Left colon (tissue), 2 donors: ENCODE data around the gene POMT1. TPM values are rescaled to one million over a fixed set of nuclear protein-coding genes. Genes with fewer than 3 reads are reported as not detected.

Source experiments
- ATAC-seq: fragments of 200-7000 bp; cut with Tn5 transposase; one replicate; pipeline ENCODE4 v1.9.1; 2020; ENCODE audit warnings: mild to moderate bottlenecking, moderate library complexity
- DNase-seq, 2 donors: peaks; one replicate each; pipeline ENCODE4 v3.0.0-alpha.2; 2020
- intact Hi-C, 2 donors: fragments of 100-400 bp; cut with DNase I in 1 of 2; cut with micrococcal nuclease in 1 of 2; formaldehyde crosslinking; loops; one replicate each; pipeline versions ENCODE4 v1.11.2 to v1.14.0; 2022; cut with DNase I, micrococcal nuclease
- total RNA-seq, 2 donors: library from RNA; stranded (reverse); fragmentation: NEBNext Ultra II Directional; extraction: Animal tissue kit (Norgen Biotek cat#: 25700); gene quantifications; one replicate each; pipeline ENCODE4 v1.2.1, GENCODE V29; 2021
- donor health status: DM: no; HTN: no; CAD: no.
- donor health status: DM: yes; HTN: yes; CAD: no.

The POMT1 gene
- total RNA-seq, 2 donors from 2014 or later: 30.9 to 31.0 TPM

GRCh38 chr9:131475111-131475955 is 27.4 kb upstream of the POMT1 start:
- intact Hi-C loops: loop anchor here in 1 of 2 donors (10.0 kb wide), 1 partner anchor 111 kb away; no protein-coding TSS in a partner anchor
- ATAC-seq: peak; percentile 13
- DNase-seq: no peak

DNA sequence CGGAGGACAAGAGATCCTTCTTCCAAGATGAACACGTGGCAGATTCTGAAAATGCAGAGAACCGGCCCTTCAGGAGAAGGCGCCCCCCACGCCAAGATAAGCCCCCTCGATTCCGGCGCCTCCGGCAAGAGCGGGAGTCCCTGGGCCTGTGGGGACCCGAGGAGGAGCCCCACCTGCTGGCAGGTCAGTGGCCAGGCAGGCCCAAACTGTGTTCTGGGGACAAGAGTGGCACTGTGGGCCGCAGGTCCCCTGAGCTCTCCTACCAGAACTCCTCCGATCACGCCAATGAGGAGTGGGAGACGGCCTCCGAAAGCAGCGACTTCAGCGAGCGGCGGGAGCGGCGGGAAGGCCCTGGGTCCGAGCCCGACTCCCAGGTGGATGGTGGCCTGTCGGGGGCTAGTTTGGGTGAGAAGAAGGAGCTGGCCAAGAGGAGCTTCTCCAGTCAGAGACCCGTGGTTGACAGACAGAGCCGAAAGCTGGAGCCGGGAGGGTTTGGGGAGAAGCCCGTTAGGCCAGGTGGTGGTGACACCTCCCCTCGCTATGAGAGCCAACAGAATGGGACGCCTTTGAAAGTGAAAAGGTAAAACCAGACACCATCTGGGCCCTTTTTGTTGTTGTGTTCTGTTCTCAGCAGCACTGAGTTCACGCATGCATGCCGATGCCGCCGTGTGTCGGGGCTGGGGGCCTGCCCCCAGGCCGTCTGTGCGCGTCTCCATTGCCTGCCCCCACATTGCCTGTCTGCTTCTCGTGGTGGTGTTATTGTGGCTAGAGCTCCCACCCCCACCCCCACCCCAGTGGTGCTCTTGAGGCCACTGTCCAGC is 26.6 kb upstream of the POMT1 start:
- intact Hi-C loops: loop anchor here in 1 of 2 donors (10.0 kb wide), 1 partner anchor 111 kb away; no protein-coding TSS in a partner anchor
- DNase-seq: peak in 1 of 2 donors; percentile 23

GRCh38 chr9:131476777-131477345 is 25.9 kb upstream of the POMT1 start:
- intact Hi-C loops: loop anchor here in 1 of 2 donors (10.0 kb wide), 1 partner anchor 112 kb away; no protein-coding TSS in a partner anchor
- no peak for ATAC-seq
- peak in 1 of 2 donors; percentile 15 for DNase-seq

More for the DNA sequence above, 26.6 kb upstream of the POMT1 start:
- peak; percentile 38 for ATAC-seq

GRCh38 chr9:131477367-131477766 is 25.4 kb upstream of the POMT1 start:
- no peak for ATAC-seq
- intact Hi-C loops: loop anchor here in 1 of 2 donors (10.0 kb wide), 1 partner anchor 113 kb away; no protein-coding TSS in a partner anchor
- DNase-seq: peak in 1 of 2 donors; percentile 3

DNA sequence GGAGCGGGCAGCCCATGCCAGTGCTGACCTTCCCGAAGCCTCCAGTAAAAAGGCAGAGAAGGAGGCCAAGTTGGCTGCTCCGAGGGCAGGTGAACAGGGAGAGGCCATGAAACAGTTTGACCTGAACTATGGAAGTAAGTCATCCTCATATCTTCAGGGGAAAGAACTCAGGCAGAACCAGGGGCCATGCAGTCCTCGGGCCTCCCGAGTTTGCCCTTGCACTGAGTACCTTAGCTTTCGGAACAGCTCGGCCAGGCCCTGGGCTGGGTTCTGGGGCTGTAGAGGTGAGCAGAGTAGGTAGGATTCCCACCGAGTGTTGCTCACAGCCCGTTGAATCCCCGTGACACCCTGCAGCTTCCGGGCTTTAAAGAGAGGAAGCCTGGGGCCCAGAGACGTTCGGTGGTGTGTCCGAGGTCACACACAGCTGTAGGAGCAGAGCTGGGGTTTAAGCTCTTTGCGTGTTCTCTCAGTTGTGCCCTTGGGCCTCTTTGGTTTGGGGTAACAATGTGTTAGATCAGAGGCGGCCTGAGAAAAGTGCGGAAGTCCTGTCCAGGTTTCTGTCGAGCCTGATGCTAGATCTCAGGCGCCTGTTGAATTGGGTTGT is 24.8 kb upstream of the POMT1 start:
- DNase-seq (no peak), ATAC-seq (no peak)
- intact Hi-C loops: loop anchor here in 1 of 2 donors (10.0 kb wide), 1 partner anchor 113 kb away; no protein-coding TSS in a partner anchor

- intact Hi-C loops: loop anchor here in 1 of 2 donors (10.0 kb wide), 1 partner anchor 114 kb away; no protein-coding TSS in a partner anchor
- ATAC-seq: peak; percentile 30
- DNase-seq: peak in 1 of 2 donors; percentile 68
These were observed 24.3 kb upstream of the POMT1 start for GRCh38 chr9:131478421-131478868.

DNA sequence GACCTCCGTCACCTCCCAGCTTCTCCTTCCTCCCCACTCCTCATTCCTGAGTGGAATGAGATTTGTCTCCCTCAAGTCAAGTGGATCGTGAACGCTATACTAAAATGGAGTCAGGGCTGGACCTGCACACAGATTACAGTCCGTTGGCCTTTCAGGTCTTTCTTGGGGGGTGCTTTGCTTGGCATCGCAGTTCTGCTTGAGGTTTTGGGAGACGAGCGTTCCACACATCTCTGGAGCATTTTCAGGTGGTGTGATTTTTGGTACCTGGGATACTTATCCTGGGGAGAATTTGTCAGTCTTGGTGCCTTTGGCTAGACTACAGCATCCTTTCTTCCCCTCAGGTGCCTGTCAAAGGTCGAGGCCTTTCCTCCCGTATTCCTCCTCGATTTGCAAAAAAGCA is 23.8 kb upstream of the POMT1 start:
- intact Hi-C loops: loop anchor here in 1 of 2 donors (10.0 kb wide), 1 partner anchor 114 kb away; no protein-coding TSS in a partner anchor
- no peak for ATAC-seq
- DNase-seq: no peak

DNA sequence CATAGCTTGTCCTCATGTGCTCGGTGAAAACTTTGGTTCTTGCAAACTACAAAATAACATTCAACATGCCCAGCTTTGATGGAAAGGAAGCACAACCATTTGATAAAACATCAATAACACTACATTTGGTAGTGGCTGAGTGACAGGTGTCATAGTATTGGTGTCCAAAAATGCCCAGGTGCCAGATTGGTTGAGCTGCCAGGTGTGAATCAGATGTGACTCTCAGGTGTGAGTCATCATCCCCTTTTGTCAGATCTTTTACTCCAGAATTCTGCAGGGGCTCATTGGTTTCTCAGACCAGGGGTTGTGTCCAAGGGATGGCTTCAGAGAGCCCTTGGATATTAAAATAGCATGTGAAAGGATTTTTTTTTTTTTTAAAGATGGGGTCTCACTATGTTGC is 22.5 kb upstream of the POMT1 start:
- ATAC-seq (no peak), DNase-seq (no peak)
- intact Hi-C loops: no loop called here

- no peak for ATAC-seq
- intact Hi-C loops: no loop called here
- DNase-seq: peak in 1 of 2 donors; percentile 52
These were observed 21.0 kb upstream of the POMT1 start for GRCh38 chr9:131481441-131482342.

DNA sequence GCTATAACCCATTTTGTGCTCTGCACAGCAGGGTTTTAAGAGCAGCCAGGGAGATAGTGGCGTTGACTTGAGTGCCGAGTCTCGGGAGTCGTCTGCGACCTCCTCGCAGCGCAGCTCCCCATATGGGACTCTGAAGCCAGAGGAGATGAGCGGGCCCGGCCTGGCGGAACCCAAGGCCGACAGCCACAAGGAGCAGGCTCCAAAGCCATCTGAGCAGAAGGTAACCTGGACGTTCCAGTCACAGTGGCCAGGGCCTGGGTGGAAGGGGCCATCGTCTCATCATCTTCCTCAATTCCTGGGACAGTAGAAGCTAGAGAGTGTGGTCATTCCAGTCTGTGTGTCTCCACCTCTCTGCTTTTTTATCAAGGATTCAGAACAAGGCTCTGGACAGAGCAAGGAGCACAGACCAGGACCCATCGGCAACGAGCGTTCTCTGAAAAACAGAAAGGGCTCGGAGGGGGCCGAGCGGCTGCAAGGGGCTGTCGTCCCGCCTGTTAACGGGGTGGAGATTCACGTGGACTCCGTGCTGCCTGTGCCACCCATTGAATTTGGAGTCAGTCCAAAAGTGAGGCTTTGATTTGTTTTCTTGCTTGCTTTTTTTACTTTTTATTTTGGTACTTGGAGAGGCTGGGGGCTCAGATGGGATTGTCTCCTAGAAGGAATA is 20.2 kb upstream of the POMT1 start:
- intact Hi-C loops: no loop called here
- DNase-seq: no peak
- ATAC-seq: no peak

DNA sequence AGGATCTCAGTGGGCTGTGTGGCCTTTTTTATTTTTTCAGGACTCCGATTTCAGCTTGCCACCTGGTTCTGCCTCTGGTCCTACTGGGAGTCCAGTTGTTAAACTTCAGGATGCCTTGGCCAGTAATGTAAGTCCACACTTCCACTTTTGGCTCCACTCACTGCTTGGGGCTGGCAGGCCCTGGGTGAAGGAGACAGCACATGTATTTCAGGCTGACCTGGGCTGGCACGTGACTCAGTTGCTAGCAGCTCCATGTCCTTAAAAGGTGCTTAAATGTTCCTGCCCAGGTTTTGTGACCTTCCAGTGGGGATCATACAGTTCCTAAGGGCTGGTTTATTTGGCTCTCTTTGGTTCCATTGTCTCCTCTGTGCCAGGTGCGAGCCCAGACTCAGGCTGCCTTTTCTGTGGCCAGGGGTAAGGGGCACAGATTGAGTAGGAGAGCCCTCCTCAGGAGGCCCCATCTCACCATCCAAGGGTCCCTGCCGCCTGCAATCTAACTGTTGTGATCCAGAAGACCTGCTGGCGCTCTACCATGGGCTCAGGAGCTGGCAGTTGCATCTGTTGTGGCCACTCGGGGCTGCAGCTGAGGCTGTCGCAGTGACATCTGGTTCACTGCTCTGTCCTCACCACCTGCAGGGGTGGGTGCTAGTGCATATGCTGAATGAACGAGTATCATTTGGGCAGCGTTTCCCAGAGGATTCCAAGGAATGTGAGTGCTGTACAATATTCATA is 19.2 kb upstream of the POMT1 start:
- intact Hi-C loops: no loop called here
- ATAC-seq (no peak), DNase-seq (peak in 1 of 2 donors; percentile 64)

DNA sequence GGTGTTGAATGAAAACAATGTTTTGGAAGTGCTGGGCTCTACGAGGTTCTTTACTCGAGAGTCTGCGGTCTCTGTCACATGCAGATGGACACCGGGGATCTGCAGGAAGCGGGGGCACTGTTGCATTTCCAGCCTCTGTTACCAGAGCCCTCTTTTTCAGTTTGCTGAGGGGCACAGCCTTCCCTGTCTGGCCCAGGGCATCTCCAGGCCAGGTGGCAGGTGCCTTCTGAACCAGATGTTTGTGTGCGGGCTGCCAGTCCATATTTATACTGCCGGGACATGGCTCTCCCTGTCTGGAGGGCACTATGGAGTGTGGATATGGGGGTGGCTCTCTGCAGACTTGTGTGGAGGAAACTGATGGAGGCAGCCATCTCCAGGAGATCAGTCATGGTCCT is 18.7 kb upstream of the POMT1 start:
- ATAC-seq (no peak), DNase-seq (no peak)
- intact Hi-C loops: no loop called here

DNA sequence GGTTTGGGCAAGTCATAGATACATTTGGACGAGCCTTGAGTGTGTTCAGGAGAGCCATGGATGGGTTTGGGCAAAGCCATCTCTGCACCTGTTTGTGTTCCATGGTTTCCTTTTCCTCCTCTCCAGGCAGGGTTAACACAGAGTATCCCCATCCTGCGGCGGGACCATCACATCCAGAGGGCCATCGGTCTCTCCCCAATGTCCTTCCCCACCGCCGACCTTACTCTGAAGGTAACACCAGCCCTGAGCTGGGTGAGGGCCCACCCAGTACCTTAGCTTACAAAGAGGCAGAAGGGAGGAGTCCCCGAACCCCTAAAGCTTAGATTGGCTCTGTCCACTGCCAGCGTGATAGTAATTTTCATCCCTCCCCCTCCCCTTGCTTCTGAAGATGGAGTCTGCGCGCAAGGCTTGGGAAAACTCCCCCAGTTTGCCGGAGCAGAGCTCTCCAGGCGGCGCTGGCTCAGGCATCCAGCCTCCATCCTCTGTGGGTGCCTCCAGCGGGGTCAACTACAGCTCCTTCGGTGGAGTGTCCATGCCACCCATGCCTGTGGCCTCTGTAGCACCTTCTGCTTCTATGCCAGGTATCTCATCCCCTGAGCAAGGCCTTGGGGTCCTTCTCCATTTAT is 18.0 kb upstream of the POMT1 start:
- no peak for DNase-seq
- intact Hi-C loops: no loop called here
- no peak for ATAC-seq

DNA sequence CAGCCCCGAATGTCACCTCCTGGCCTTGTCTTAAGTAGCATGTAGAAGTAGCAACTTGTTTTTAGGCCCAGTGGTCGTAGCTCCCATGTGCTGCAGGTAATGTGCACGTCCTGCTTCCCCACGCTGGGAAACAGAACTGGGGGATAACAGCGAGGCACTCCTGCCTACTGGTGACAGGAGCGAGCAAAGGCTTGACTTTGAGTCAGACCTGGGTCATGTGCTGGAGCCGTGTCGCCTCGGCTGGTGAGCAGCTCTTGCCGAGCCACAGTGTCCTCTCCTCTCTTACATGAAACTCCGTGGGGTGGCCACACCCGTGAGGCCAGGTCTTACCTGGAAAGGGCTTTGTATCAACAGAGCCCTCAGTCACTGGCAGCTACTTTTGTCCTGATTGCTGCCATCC is 17.5 kb upstream of the POMT1 start:
- DNase-seq: no peak
- ATAC-seq: no peak
- intact Hi-C loops: no loop called here

GRCh38 chr9:131485728-131486422 is 16.8 kb upstream of the POMT1 start:
- intact Hi-C loops: no loop called here
- ATAC-seq: no peak
- DNase-seq: no peak
